Thyroid gland (tissue), 4 donors: ENCODE data around the gene ZNF506.

ENCODE experiments used
- POLR2A ChIP-seq, 2 donors: fragments of 450-650 bp; IDR thresholded peaks; one replicate each; pipeline ENCODE4 v1.6.1; 2017; ENCODE audit warnings: antibody characterized with exemption in 2 of 2, mild to moderate bottlenecking in 2 of 2, moderate library complexity in 1 of 2
- TF ChIP-seq, protein P1 (sequence below), 6 experiments: fragments of 200-600 bp in 3 of 6; fragments of 450-650 bp in 3 of 6; sonication (generic) in 3 of 6; IDR thresholded peaks; one replicate each; pipeline ENCODE4 v1.5.1; 2016 to 2019; ENCODE audit warnings: antibody characterized with exemption in 6 of 6, mild to moderate bottlenecking in 2 of 6, inconsistent platforms in 1 of 6, moderate library complexity in 1 of 6

DNA sequence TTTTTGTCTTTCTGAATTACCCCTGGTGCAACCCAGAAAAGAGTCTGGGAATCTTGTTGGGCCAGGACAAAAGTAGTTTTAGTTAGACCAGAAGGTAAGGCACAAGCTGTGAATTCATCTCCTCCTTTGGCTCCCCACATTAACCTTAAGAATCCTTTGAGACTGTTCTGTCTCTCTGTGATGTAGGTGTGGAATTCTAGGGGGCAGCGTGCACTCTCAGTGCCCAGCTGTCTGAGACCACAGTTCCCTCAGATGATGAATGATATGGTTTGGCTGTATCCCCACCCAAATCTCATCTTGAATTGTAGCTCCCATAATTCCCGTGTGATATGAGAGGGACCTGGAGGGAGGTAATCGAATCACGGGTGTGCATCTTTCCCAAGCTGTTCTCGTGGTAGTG is 43.9 kb downstream of the ZNF506 start:
- TF ChIP-seq, protein P1, sequence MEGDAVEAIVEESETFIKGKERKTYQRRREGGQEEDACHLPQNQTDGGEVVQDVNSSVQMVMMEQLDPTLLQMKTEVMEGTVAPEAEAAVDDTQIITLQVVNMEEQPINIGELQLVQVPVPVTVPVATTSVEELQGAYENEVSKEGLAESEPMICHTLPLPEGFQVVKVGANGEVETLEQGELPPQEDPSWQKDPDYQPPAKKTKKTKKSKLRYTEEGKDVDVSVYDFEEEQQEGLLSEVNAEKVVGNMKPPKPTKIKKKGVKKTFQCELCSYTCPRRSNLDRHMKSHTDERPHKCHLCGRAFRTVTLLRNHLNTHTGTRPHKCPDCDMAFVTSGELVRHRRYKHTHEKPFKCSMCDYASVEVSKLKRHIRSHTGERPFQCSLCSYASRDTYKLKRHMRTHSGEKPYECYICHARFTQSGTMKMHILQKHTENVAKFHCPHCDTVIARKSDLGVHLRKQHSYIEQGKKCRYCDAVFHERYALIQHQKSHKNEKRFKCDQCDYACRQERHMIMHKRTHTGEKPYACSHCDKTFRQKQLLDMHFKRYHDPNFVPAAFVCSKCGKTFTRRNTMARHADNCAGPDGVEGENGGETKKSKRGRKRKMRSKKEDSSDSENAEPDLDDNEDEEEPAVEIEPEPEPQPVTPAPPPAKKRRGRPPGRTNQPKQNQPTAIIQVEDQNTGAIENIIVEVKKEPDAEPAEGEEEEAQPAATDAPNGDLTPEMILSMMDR (IDR thresholded peaks at IDR 0.05): no peak
- TF ChIP-seq POLR2A (IDR thresholded peaks at IDR 0.05): no peak
